Measurements from ENCODE around the gene TMEM121B. TPM values are rescaled to one million over a fixed set of nuclear protein-coding genes. Genes with fewer than 3 reads are reported as not detected.

The TMEM121B gene
- total and polyA plus RNA-seq, 2 experiments from 2014 or later = 2.0 to 7.2 TPM

- no peaks in the 10 kb centered on the region for H3K27me3 ChIP-seq (ENCODE audit: insufficient read depth)
- Mint-ChIP-seq H3K36me3 (ENCODE audit: low read depth) (peaks cover 14% of the 10 kb centered on the region; the same call in 2 of the 3 replicates), H3K4me3 (no peak overlapping the region; the same call in 2 of the 3 replicates), H3K4me1 (no peaks in the 10 kb centered on the region; the same call in 1 of the 3 replicates), H3K27ac (no peak overlapping the region; the same call in 1 of the 2 replicates), H3K9me3 (no peaks in the 10 kb centered on the region; the same call in 2 of the 3 replicates), H3K27me3 (ENCODE audit: insufficient read depth, low read depth, poor library complexity) (peaks cover 3% of the 10 kb centered on the region)
- H3K27ac ChIP-seq (ENCODE audit: low read depth) = no peak overlapping the region
- H4K20me1 ChIP-seq (replicated peaks; ENCODE audit: insufficient read depth) = 0 out of 2 replicates have a peak, but pooled peaks cover 3% of the 10 kb centered on the region
- ATAC-seq = no peak
- H3K9me2 ChIP-seq (ENCODE audit: insufficient read depth) = no peaks in the 10 kb centered on the region
- no peak overlapping the region for H3K4me2 ChIP-seq
- no peaks in the 10 kb centered on the region; the same call in 1 of the 2 replicates for H3K36me3 ChIP-seq (ENCODE audit: insufficient read depth)
- 0 out of 2 replicates have a peak, but pooled peaks cover 2% of the 10 kb centered on the region for H3F3A ChIP-seq (replicated peaks; ENCODE audit: low read depth)
- TF ChIP-seq POLR2AphosphoS5 (IDR thresholded peaks at IDR 0.05; ENCODE audit: low read depth) (no peak), CREB1 (CRISPR knock-in tag; IDR thresholded peaks at IDR 0.05; ENCODE audit: low read depth) (no peak), ETS1 (IDR thresholded peaks at IDR 0.05) (no peak), JUNB (IDR thresholded peaks at IDR 0.05; ENCODE audit: unreplicated experiment) (no peak), STAT1 (IDR thresholded peaks at IDR 0.05; ENCODE audit: unreplicated experiment) (no peak), NANOG (IDR thresholded peaks at IDR 0.05; ENCODE audit: borderline replicate concordance) (no peak), EZH2 (IDR thresholded peaks at IDR 0.05; ENCODE audit: low read depth, unreplicated experiment) (no peak), ZNF114 (CRISPR knock-in tag; IDR thresholded peaks at IDR 0.05) (no peak), CTCF (conservative IDR thresholded peaks at IDR 0.05; ENCODE audit: low read depth in 2 of 2) (no peak), ZNF462 (CRISPR knock-in tag; IDR thresholded peaks at IDR 0.05) (no peak), REST (IDR thresholded peaks at IDR 0.05; ENCODE audit: unreplicated experiment) (no peak)
- no peaks in the 10 kb centered on the region for H3K79me2 ChIP-seq (replicated peaks; ENCODE audit: insufficient read depth)
- DNase-seq (ENCODE audit: low spot score) = no peak
- H2AFZ ChIP-seq = no peak overlapping the region
- no peak overlapping the region for H3K4me3 ChIP-seq
- H3K4me1 ChIP-seq (ENCODE audit: insufficient read depth) = no peaks in the 10 kb centered on the region
Measured at GRCh38 chr22:17103351-17103750, 17.8 kb downstream of the TMEM121B start.

All from GM23338 (cell line).